Measurements from ENCODE around the gene YLPM1. TPM values are rescaled to one million over a fixed set of nuclear protein-coding genes. Genes with fewer than 3 reads are reported as not detected.

Gene YLPM1
- total RNA-seq, 1 experiment from 2014 or later, result 13.2 TPM

DNA sequence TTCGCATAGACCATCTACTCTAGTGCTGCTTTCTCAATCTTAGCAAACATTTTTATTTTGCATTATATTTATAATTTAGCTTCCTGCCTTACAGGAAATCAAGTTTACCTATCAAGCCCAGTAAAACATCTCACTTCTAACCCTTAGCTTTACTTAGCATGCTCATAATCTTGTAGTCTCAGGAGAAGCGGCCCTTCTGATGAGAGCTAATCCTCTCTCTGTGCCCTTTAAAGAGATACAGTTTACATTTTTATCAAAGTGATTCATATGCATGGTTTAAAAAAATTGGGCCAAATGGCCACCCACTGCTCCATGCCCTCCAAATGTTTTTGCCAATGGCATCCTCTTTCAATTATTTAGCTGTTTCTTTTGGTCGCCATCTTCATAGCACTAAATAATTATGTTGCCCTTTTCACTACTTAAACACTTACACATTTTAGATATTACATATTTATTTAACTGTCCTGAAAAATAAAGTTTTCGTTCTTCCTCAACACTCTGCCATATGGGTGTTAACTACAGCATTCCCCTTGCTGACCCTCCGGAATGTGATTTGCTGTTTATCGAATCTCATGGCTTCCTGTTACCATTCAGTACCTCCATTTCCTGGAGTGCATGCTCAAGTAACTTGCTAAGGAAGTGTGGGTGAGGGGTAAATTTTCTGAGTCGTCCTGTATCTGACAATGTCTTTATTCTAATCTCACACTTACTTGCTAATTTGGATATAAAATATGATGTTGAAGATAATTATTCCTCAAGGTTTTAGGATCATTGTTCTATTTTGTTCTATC is 29.3 kb downstream of the YLPM1 start:
- DNase-seq (ENCODE audit: low read depth), result no peak

DNA sequence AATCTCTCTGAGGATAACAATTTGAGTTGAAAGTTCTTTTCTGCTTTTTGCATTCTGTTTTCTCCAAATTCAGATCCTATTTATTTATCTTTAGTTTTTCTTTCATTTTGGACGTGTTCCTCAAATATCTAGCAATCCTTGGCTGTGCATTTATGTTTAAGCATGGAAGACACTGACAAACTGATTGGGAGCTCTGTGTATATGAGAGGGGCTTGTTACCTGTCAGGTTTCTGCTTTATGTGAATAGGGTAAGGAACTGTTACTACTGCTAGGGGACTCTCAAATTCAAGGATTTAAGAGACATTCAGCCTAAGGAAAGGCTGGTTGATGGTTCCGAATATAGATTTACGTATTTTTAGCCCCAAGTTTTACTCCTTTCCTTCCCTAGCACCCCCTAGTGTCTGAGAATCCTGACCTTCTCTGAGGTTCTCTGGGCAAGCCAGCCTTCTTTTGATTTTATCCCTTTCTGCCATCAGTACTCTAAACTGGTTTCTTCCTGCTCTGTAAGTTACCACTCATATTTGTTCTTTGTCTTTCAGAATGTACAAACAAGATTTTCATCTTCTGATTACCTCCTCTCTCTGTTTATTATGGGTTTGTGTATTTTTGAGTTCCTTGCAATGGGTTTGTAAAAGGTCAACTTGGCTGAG is 30.5 kb downstream of the YLPM1 start:
- no peak for DNase-seq (ENCODE audit: low read depth)

GRCh38 chr14:74794947-74795346 is 31.8 kb downstream of the YLPM1 start:
- no peak for DNase-seq (ENCODE audit: low read depth)

- no peak for DNase-seq (ENCODE audit: low read depth)
Observed at GRCh38 chr14:74799765-74800164, 36.6 kb downstream of the YLPM1 start.

GRCh38 chr14:74800780-74801179 is 37.7 kb downstream of the YLPM1 start:
- DNase-seq (ENCODE audit: low read depth), result no peak

DNA sequence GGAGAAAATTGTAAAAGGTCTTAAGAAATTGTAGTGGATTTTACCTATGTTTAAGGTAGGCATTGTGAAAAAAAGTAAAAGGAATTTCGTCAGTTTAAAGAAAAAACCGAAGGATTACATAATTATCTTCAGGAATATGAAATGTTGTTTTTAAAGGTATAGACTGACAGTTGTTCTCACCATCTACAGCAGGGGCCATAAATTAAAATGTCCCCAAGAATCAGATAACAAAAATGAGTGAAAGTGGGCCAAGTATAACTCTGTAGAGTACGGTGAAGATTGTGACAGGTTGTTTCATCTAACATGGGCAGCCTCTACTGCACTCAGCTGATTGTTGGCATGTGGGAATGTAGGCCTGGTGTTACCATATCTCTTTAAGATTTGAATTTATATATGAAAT is 38.3 kb downstream of the YLPM1 start:
- DNase-seq (ENCODE audit: low read depth), result no peak

DNA sequence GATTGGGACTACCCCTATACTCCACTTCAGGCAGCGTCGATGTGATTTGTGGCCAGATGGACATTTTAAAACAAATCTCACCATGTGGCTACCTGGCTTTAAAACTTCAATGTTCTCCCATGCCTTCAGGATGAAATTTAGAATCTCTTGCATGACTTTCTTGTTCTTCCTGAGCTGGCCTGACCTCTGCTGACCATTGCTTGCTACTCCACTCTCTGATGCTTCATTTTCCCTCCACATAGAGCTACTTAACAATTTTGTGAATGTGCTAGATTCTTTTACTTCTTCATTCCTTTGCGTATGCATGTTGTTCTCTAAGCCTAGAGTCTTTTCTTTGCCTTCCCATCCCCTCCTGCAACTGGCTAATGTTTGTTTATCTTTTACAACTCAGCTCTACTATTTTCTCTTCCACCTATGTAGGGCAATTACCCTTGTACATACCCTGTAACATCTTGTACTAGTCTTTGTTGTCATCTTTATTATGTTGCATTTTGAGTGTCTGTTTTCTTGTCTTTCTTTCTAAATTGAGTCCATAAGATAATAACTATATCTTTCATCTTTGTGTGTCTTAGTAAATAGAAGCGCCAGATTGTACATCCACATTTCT is 41.2 kb downstream of the YLPM1 start:
- DNase-seq (ENCODE audit: low read depth), result peak; percentile 31

DNA sequence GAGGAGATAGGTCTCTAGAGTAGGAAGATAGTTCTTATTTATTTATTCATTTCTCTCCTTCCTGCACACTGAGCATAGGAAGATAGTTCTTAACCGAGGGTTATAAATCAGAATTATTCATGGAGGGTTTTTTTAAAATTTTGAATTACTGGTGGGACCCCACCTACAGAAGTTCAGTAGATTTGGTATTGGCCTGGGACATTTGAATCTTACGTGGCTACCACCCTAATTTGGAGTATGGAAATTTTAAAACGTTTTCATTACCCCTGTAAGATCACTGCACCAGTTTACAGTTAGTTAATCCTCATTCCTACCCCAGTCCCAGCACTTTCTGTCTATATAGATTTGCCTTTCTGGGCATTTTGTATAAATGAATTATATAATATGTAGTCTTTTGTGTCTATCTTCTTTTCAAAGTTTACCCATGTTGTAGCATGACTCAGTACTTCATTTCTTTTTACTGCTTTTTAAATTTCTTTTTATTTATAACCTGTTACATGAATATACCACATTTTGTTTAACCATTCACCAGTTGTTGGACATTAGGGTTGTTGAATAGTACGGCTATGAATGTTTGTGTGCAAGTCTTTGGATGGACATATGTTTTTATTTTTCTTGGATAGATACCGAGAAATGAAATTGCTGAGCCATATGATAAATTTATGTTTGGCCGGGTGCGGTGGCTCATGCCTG is 44.9 kb downstream of the YLPM1 start:
- no peak for DNase-seq (ENCODE audit: low read depth)

DNA sequence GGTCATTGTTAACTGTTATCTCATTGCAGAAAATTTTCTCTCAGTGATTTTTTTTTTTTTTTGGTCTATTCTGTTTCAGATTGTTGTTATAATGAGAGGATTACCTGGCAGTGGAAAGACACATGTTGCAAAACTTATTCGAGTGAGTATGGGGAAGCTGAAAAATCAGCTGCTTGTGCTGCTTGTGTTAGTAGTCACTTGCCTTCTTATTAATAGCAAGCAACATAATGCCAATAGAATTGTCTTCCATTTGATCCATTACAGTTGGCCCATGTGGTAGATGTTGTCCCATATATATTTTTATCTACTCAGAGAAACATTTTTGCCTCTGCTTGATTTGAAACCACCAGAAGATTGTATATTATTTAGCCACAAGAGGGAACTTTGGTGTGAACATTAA is 53.0 kb downstream of the YLPM1 start:
- no peak for DNase-seq (ENCODE audit: low read depth)

- DNase-seq (ENCODE audit: low read depth), result no peak
Observed at GRCh38 chr14:74820288-74820687, 57.2 kb downstream of the YLPM1 start.

GRCh38 chr14:74821267-74821915 is 58.3 kb downstream of the YLPM1 start:
- DNase-seq (ENCODE audit: low read depth), result no peak

DNA sequence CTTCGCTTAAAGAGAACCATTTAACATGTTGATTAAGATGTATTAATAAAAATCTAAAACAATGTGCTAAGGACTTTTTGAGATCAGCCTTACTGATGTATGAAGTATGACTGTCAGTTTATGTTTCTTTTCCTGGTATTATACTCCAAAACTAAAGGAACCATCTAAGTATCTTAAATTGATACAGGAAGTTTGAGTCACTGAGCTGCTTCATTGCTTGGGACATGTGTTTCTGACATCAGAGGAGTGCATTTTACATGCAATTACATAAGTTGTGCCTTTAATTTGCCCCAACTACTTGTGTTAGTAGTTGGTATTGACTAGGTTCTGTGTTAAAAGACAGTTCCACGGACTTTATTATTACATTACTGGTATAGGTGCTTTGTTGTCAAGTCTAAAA is 61.9 kb downstream of the YLPM1 start:
- peak; percentile 18 for DNase-seq (ENCODE audit: low read depth)

- no peak for DNase-seq (ENCODE audit: low read depth)
Observed at GRCh38 chr14:74826574-74826973, 63.5 kb downstream of the YLPM1 start.

GRCh38 chr14:74829251-74829650 is 66.1 kb downstream of the YLPM1 start:
- DNase-seq (ENCODE audit: low read depth), result no peak

- no peak for DNase-seq (ENCODE audit: low read depth)
Observed at GRCh38 chr14:74832849-74833248, 69.7 kb downstream of the YLPM1 start.

DNA sequence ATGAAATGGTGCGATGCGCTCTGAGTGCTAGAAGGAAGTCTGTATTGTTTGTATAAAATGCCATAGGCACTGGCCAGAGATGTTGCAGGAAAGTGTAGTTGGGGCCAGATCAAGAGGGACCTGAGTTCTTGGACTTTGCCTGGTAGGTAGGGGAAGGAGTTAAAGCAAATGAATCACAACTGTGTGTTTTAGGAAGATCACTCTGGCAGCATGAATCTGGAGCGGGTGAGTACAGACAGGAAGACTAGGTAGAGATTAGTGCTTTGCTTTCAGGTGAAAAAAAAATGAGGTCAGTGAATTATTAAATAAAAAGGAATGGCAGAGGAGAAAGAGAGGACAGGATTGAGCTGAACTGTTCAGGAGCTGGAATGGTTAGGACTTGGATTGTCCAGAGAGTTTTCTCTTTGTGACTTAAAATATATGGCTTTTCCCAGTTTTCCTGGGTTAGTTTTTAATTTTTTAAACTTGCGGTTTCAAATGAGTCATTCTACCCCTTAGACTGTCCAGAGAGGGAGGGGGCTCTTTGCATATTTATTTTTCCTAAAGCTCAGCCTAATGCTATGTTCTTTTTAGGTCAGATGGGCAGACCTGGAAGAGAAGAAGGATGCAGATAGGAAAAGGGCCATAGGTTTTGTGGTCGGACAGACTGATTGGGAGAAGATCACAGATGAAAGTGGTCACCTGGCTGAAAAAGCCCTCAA is 71.7 kb downstream of the YLPM1 start:
- peak; percentile 50 for DNase-seq (ENCODE audit: low read depth)

DNA sequence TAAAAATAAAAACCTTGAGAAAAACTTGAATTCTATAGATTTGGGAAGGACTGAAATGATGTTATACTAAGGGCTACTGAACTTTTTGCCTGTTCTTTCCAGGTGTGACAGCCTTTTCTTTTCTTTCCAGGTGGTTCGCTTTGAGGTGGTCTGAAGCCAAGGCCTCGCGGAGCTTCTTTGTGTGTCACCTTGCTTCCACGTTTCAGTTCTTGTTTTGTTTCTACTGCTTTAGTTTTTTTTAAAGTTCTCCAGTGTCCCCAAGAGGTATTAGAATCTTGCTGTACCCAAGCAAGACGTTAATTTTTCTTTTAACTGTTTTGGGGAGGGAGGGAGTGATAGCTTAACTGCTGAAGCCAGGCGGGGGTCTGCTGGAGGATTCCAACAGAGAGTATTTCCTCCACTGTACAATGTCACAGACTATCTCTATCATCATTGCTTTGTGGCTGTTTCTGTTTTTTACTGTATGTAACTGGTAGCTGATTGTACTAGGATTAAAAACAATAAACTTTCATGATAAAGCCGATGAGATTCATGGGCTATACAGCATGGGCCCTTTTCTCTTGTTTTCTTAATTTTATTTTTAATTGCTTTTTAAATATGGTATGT is 72.6 kb downstream of the YLPM1 start:
- no peak for DNase-seq (ENCODE audit: low read depth)

GRCh38 chr14:74836251-74836960 is 73.3 kb downstream of the YLPM1 start:
- DNase-seq (ENCODE audit: low read depth), result no peak

GRCh38 chr14:74838166-74838565 is 75.0 kb downstream of the YLPM1 start:
- DNase-seq (ENCODE audit: low read depth), result no peak

- DNase-seq (ENCODE audit: low read depth), result no peak
Observed at GRCh38 chr14:74840603-74841030, 77.5 kb downstream of the YLPM1 start.
